A549 (cell line): Measurements from ENCODE around the gene NCAM2. TPM values are rescaled to one million over a fixed set of nuclear protein-coding genes. Genes with fewer than 3 reads are reported as not detected.

Experiments used
- ATAC-seq, 2 experiments: fragments of 200-7000 bp in 1 of 2; fragments of >200 bp in 1 of 2; cut with Nextera tagmentation in 1 of 2; cut with Tn5 transposase in 1 of 2; 3 replicates each; pipeline versions ENCODE4 v1.8.0 to v1.9.1; 2018 to 2020; ENCODE audit warnings: mild to moderate bottlenecking in 1 of 2, moderate library complexity in 1 of 2
- CTCF ChIA-PET: fragments of 300-600 bp; sonication (Branson Sonifier 250); formaldehyde crosslinking; extraction: SDS; loops from one replicate; lab custom pipeline; 2021; ENCODE audit warnings: antibody characterized with exemption, inconsistent platforms; lab: Yijun Ruan, JAX
- POLR2A ChIA-PET: fragments of 350-600 bp; formaldehyde crosslinking; extraction: SDS; loops from one replicate; lab custom pipeline; 2021; ENCODE audit warnings: antibody characterized with exemption, inconsistent platforms; lab: Yijun Ruan, JAX
- DNase-seq, 2 experiments: peaks; one replicate each; pipeline versions ENCODE4 v3.0.0 to v3.0.0-alpha.2; 2011 to 2016; ENCODE audit warnings: low read depth in 1 of 2, low spot score in 1 of 2
- FAIRE-seq: peaks from 2 replicates; lab custom pipeline; 2011; peaks lifted over from hg19 to GRCh38; lab: Jason Lieb, UNC
- H3K27ac ChIP-seq, 2 experiments: fragments of >200 bp; sonication (Bioruptor Twin); formaldehyde crosslinking; 3 replicates each; pipeline ENCODE4 v1.5.1; 2016 to 2017
- H3K4me1 ChIP-seq: fragments of >200 bp; sonication (Bioruptor Twin); formaldehyde crosslinking; 3 replicates; pipeline ENCODE4 v1.6.1; 2016
- H3K4me2 ChIP-seq: fragments of >200 bp; sonication (Bioruptor Twin); formaldehyde crosslinking; 3 replicates; pipeline ENCODE4 v1.6.1; 2016
- H3K4me3 ChIP-seq: fragments of >200 bp; sonication (Bioruptor Twin); formaldehyde crosslinking; 3 replicates; pipeline ENCODE4 v1.5.1; 2016
- H3K9me3 ChIP-seq: fragments of >200 bp; sonication (Bioruptor Twin); formaldehyde crosslinking; 3 replicates; pipeline ENCODE4 v1.6.1; 2016
- ATOH8 ChIP-seq: fragments of 250-450 bp; sonication (Bioruptor Pico); IDR thresholded peaks from 2 replicates; pipeline ENCODE4 v1.5.0; 2020; ENCODE audit warnings: low read depth, mild to moderate bottlenecking, moderate library complexity
- BCL3 ChIP-seq: fragments of >200 bp; sonication (Bioruptor Twin); formaldehyde crosslinking; IDR thresholded peaks from 3 replicates; pipeline ENCODE4 v1.6.1; 2016
- CBX2 ChIP-seq: fragments of 200-600 bp; sonication (generic); IDR thresholded peaks from 2 replicates; pipeline ENCODE4 v1.6.1; 2016; ENCODE audit warnings: low read depth, mild to moderate bottlenecking, borderline replicate concordance
- CBX8 ChIP-seq: fragments of 200-600 bp; sonication (generic); IDR thresholded peaks from 2 replicates; pipeline ENCODE4 v1.6.1; 2016
- CHD4 ChIP-seq: fragments of 200-600 bp; sonication (generic); IDR thresholded peaks from 2 replicates; pipeline ENCODE4 v1.6.1; 2016; ENCODE audit warnings: antibody characterized with exemption, mild to moderate bottlenecking, borderline replicate concordance
- FOSL2 ChIP-seq, 2 experiments: fragments of 450-650 bp in 1 of 2; fragments of >200 bp in 1 of 2; sonication (Bioruptor Twin) in 1 of 2; formaldehyde crosslinking; IDR thresholded peaks; 2 replicates each; pipeline versions ENCODE4 v1.5.0 to v1.6.1; 2016 to 2020; ENCODE audit warnings: mild to moderate bottlenecking in 1 of 2, moderate library complexity in 1 of 2
- HDAC2 ChIP-seq: fragments of 200-600 bp; sonication (generic); IDR thresholded peaks from 2 replicates; pipeline ENCODE4 v1.6.1; 2016
- HEYL ChIP-seq: fragments of 250-450 bp; sonication (Bioruptor Pico); IDR thresholded peaks from 2 replicates; pipeline ENCODE4 v1.8.0; 2021; ENCODE audit warnings: mild to moderate bottlenecking, moderate library complexity
- HOXB5 ChIP-seq: fragments of 250-450 bp; sonication (Bioruptor Pico); IDR thresholded peaks from 2 replicates; pipeline ENCODE4 v1.5.0; 2020; ENCODE audit warnings: mild to moderate bottlenecking, moderate library complexity
- KDM5A ChIP-seq: fragments of 200-600 bp; sonication (generic); IDR thresholded peaks from 2 replicates; pipeline ENCODE4 v1.6.1; 2016; ENCODE audit warnings: antibody characterized with exemption, mild to moderate bottlenecking
- MAFK ChIP-seq: fragments of 450-650 bp; IDR thresholded peaks from 2 replicates; pipeline ENCODE4 v1.6.1; 2014; ENCODE audit not compliant: partially characterized antibody
- MAX ChIP-seq: IDR thresholded peaks from 2 replicates; pipeline ENCODE4 v1.6.1; 2012
- POLR2AphosphoS2 ChIP-seq: conservative IDR thresholded peaks from 2 replicates; pipeline ENCODE4 v1.6.1; 2012; ENCODE audit warnings: low read length, improper control_type of control experiment, inconsistent platforms
- RAD21 ChIP-seq, 2 experiments: fragments of >200 bp in 1 of 2; sonication (Bioruptor Twin) in 1 of 2; formaldehyde crosslinking in 1 of 2; IDR thresholded peaks in 1 of 2; conservative IDR thresholded peaks in 1 of 2; 2 replicates in 1 of 2; 3 replicates in 1 of 2; pipeline ENCODE4 v1.6.1; 2012 to 2018; ENCODE audit warnings: inconsistent platforms in 1 of 2
- RCOR1 ChIP-seq: fragments of 150-350 bp; IDR thresholded peaks from 2 replicates; pipeline ENCODE4 v1.6.1; 2014; ENCODE audit warnings: antibody characterized with exemption, low read length, low read depth
- REST ChIP-seq: fragments of 200-600 bp; sonication (generic); IDR thresholded peaks from 2 replicates; pipeline ENCODE4 v1.6.1; 2016; ENCODE audit warnings: antibody characterized with exemption, mild to moderate bottlenecking, moderate library complexity
- RFX5 ChIP-seq: fragments of 450-650 bp; IDR thresholded peaks from 2 replicates; pipeline ENCODE4 v1.7.1; 2014; ENCODE audit warnings: antibody characterized with exemption, mild to moderate bottlenecking, moderate library complexity
- RNF2 ChIP-seq: fragments of 200-600 bp; sonication (generic); IDR thresholded peaks from 2 replicates; pipeline ENCODE4 v1.6.1; 2016; ENCODE audit warnings: low read depth, mild to moderate bottlenecking, antibody characterized with exemption, moderate library complexity, borderline replicate concordance
- SMC3 ChIP-seq: fragments of >200 bp; sonication (Bioruptor Twin); formaldehyde crosslinking; IDR thresholded peaks from 3 replicates; pipeline ENCODE4 v1.6.1; 2018; ENCODE audit warnings: inconsistent platforms
- ZFP36 ChIP-seq: fragments of 450-650 bp; IDR thresholded peaks from 2 replicates; pipeline ENCODE4 v1.6.1; 2014; ENCODE audit warnings: borderline replicate concordance; ENCODE audit not compliant: partially characterized antibody
- ZNF302 ChIP-seq: fragments of 250-450 bp; sonication (Bioruptor Pico); IDR thresholded peaks from 2 replicates; pipeline ENCODE4 v1.9.0; 2021; ENCODE audit warnings: inconsistent platforms, mild to moderate bottlenecking, moderate library complexity
- ZSCAN20 ChIP-seq: fragments of 250-450 bp; sonication (Bioruptor Pico); IDR thresholded peaks from 2 replicates; pipeline ENCODE4 v1.8.0; 2022; ENCODE audit warnings: mild to moderate bottlenecking, moderate library complexity
- WGBS: methylation state at CpG from one replicate; pipeline ENCODE4 v1.1.6; 2017; ENCODE audit errors: missing lambda C conversion rate; 5-methylcytosine and 5-hydroxymethylcytosine counted together
- polyA plus RNA-seq, 4 experiments: library from polyadenylated mRNA; depleted of rRNA in 3 of 4; stranded (reverse); fragments of >200 nt; fragmentation: RNase III in 1 of 4; extraction: RNeasy Plus Mini Kit Qiagen cat#74134 plus additional on column Dnase treatment in 1 of 4; gene quantifications; 2 replicates in 3 of 4; 3 replicates in 1 of 4; pipeline ENCODE4 v1.2.3, GENCODE V29; 2011 to 2017

The NCAM2 gene
- polyA plus RNA-seq, 2 of the 4 experiments (the other 2 are of a cell fraction), result not detected

- Histone ChIP-seq H3K4me2 (no peak overlapping the region), H3K9me3 (no peaks in the 10 kb centered on the region), H3K27ac (no peak overlapping the region), H3K4me1 (no peaks in the 10 kb centered on the region), H3K4me3 (no peak overlapping the region)
- CTCF ChIA-PET, result interaction anchor here (0.6 kb wide), 1 partner anchor 435 kb away, joined by 3 read pairs; no protein-coding TSS in a partner anchor
- no peak for DNase-seq
- POLR2A ChIA-PET, result no interaction called here
- under 1% methylated on average over 5 of the region's 5 CpGs for WGBS
- TF ChIP-seq SMC3 (no peak), HOXB5 (CRISPR knock-in tag) (no peak)
- no peak for ATAC-seq
- FAIRE-seq, result no peak
Measured at GRCh38 chr21:21030311-21030710, 32.1 kb downstream of the NCAM2 start.

GRCh38 chr21:21034036-21034435 is 35.8 kb downstream of the NCAM2 start:
- no peak for TF ChIP-seq REST
- TF ChIP-seq HDAC2, result no peak
- no peak for TF ChIP-seq ATOH8 (CRISPR knock-in tag)
- no peak for TF ChIP-seq HEYL (CRISPR knock-in tag)
- no peak for TF ChIP-seq ZNF302 (CRISPR knock-in tag)
- TF ChIP-seq MAFK, result no peak
- TF ChIP-seq SMC3, result no peak
- CTCF ChIA-PET, result no interaction called here
- 0% methylated on average over 2 of the region's 2 CpGs for WGBS
- DNase-seq (no peak), ATAC-seq (no peak), FAIRE-seq (no peak)
- no peaks in the 10 kb centered on the region for H3K9me3 ChIP-seq
- H3K27ac ChIP-seq, result no peak overlapping the region
- POLR2A ChIA-PET, result no interaction called here
- H3K4me1 ChIP-seq, result no peaks in the 10 kb centered on the region
- no peak overlapping the region for H3K4me3 ChIP-seq
- H3K4me2 ChIP-seq, result no peak overlapping the region

- no peak overlapping the region for H3K27ac ChIP-seq
- CTCF ChIA-PET, result no interaction called here
- POLR2A ChIA-PET, result no interaction called here
- ATAC-seq, result no peak
- FAIRE-seq, result no peak
- WGBS, result 4% methylated on average over 6 of the region's 6 CpGs
- no peak for DNase-seq
- H3K4me2 ChIP-seq, result no peak overlapping the region
- no peak overlapping the region for H3K4me3 ChIP-seq
- TF ChIP-seq ZSCAN20 (CRISPR knock-in tag) (no peak), POLR2AphosphoS2 (no peak), RCOR1 (no peak), HDAC2 (no peak), KDM5A (no peak), FOSL2 (IDR thresholded peaks at IDR 0.05) (no peak), FOSL2 (CRISPR knock-in tag; IDR thresholded peaks at IDR 0.05) (no peak), RNF2 (no peak), CHD4 (no peak), RAD21 (conservative IDR thresholded peaks at IDR 0.05 in 1 of 2, IDR thresholded peaks at IDR 0.05 in 1 of 2) (no peak), BCL3 (no peak), CBX8 (no peak), ZFP36 (no peak), CBX2 (no peak), HEYL (CRISPR knock-in tag) (no peak), RFX5 (no peak), MAX (no peak)
- no peaks in the 10 kb centered on the region for H3K9me3 ChIP-seq
- H3K4me1 ChIP-seq, result no peaks in the 10 kb centered on the region
Measured at GRCh38 chr21:21039624-21040170, 41.5 kb downstream of the NCAM2 start.
